HUES6 (cell line): ENCODE data around the gene RAB29.
"Not testable (repeated sequence)": the region's sequence is repeated elsewhere in the genome, so short reads cannot be mapped to it uniquely, and the experiment has no call there.

Experiments used
- H3K27ac ChIP-seq: 2 replicates; pipeline ENCODE4 v1.7.0; 2013; ENCODE audit warnings: low read depth, mild to moderate bottlenecking, low read length, inconsistent platforms
- H3K27me3 ChIP-seq: 2 replicates; pipeline ENCODE4 v1.6.1; 2013; ENCODE audit warnings: low read length; ENCODE audit not compliant: control insufficient read depth, insufficient read depth
- H3K36me3 ChIP-seq: 2 replicates; pipeline ENCODE4 v1.6.1; 2013; ENCODE audit warnings: low read length; ENCODE audit not compliant: control insufficient read depth, insufficient read depth
- H3K4me1 ChIP-seq: 2 replicates; pipeline ENCODE4 v1.6.1; 2013; ENCODE audit warnings: low read length; ENCODE audit not compliant: control insufficient read depth, insufficient read depth
- H3K4me3 ChIP-seq: 2 replicates; pipeline ENCODE4 v1.5.1; 2013; ENCODE audit warnings: low read depth, low read length
- H3K9ac ChIP-seq: one replicate; pipeline ENCODE4 v1.6.1; 2013; ENCODE audit warnings: mild to moderate bottlenecking, low read length
- H3K9me3 ChIP-seq: 2 replicates; pipeline ENCODE4 v1.6.1; 2013; ENCODE audit warnings: low read depth, low read length; ENCODE audit not compliant: control insufficient read depth, insufficient read depth

The RAB29 gene

GRCh38 chr1:205744403-205744802 lies 30.9 kb downstream of the RAB29 start:
- H3K9ac ChIP-seq, result no peak overlapping the region
- H3K27me3 ChIP-seq, result no peaks in the 10 kb centered on the region
- H3K4me3 ChIP-seq, result no peak overlapping the region
- no peak overlapping the region for H3K27ac ChIP-seq
- H3K36me3 ChIP-seq, result peaks cover 17% of the 10 kb centered on the region; the same call in 1 of the 2 replicates
- H3K9me3 ChIP-seq, result no peaks in the 10 kb centered on the region
- H3K4me1 ChIP-seq, result peaks cover 39% of the 10 kb centered on the region

DNA sequence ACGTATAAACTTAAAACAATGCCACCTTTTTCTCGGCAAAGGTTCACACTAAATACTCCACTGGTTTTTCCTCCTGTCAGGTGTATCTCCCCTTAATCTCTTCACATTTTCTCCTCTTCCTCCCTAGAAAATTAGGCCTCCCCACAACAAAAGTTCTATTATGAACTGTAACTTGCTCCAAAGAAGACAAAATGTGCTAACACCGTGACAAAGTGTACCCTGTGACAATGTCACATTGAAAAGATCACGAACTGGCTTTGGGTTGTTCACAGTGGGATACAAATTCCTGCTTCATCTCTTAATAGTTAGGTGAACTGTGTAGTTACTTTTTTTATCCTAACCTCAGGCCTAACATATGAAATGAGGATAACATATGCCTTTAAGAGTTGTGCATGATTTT lies 31.3 kb downstream of the RAB29 start:
- H3K9ac ChIP-seq, result no peak overlapping the region
- H3K9me3 ChIP-seq, result no peaks in the 10 kb centered on the region
- H3K27me3 ChIP-seq, result no peaks in the 10 kb centered on the region
- H3K4me3 ChIP-seq, result 0 out of 2 replicates have a peak overlapping the region, but pooled peaks have one; percentile 35
- H3K36me3 ChIP-seq, result peaks cover 17% of the 10 kb centered on the region; the same call in 1 of the 2 replicates
- H3K27ac ChIP-seq, result no peak overlapping the region
- H3K4me1 ChIP-seq, result peaks cover 39% of the 10 kb centered on the region

- H3K4me1 ChIP-seq, result peaks cover 29% of the 10 kb centered on the region
- no peak overlapping the region for H3K9ac ChIP-seq
- no peaks in the 10 kb centered on the region for H3K27me3 ChIP-seq
- H3K27ac ChIP-seq, result peak overlapping the region; percentile 22; the same call in 1 of the 2 replicates
- H3K4me3 ChIP-seq, result no peak overlapping the region
- no peaks in the 10 kb centered on the region for H3K9me3 ChIP-seq
- H3K36me3 ChIP-seq, result peaks cover 13% of the 10 kb centered on the region
Observed at GRCh38 chr1:205741681-205742080, 33.6 kb downstream of the RAB29 start.

DNA sequence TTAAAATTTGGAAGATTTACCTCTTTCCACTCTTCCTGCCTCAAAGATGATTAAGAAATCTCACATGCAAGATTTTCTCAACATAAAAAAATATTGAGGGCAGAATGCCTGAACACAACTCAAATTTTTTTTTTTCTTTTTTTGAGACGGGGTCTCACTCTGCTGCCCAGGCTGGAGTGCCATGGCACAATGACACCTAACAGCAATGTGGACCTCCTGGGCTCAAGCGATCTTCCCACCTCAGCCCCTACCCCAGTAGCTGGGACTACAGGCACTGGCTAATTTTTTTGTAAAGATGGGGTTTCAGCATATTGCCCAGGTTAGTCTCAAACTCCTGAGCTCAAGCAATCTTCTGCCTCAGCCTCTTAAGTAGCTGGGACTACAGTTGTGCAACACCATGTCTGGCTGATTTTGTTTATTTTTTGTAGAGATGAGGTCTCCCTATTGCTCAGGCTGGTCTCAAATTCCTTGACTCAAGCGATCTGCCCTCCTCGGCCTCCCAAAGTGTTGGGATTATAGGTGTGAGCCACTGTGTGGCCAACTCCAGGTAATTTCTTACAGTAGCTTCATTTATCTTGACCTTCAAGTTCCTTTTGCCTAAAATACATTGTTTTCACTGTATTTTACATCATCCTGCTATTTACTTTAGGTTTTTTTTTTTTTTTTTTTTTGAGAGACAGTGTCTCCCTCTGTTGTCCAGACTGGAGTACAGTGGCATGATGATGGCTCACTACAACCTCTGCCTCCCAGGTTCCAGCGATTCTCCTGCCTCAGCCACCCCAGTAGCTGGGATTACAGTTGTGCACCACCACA lies 35.7 kb downstream of the RAB29 start:
- no peak overlapping the region for H3K9ac ChIP-seq
- no peak overlapping the region for H3K4me3 ChIP-seq
- no peaks in the 10 kb centered on the region for H3K9me3 ChIP-seq
- peaks cover 21% of the 10 kb centered on the region for H3K4me1 ChIP-seq
- no peak overlapping the region for H3K27ac ChIP-seq
- H3K36me3 ChIP-seq, result peaks cover 23% of the 10 kb centered on the region; the same call in 1 of the 2 replicates
- H3K27me3 ChIP-seq, result no peaks in the 10 kb centered on the region

DNA sequence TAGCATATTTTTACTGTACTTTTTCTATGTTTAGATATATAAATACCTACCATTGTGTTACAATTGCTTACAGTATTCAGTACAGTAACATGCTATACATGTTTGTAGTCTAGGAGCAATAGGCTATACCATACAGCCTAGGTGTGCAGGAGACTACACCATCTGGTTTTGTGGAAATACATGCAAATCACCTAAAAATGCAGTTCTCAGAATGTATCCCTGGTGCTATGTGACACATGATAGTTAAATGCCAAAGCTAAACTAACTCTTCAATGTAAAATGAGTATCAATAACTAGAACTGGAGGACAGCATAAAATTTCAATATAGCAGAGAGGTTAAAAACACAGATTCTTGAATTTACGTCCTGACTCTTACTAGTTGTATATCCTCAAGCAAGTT lies 40.1 kb downstream of the RAB29 start:
- Histone ChIP-seq H3K27ac (no peak overlapping the region), H3K9me3 (no peaks in the 10 kb centered on the region), H3K9ac (no peak overlapping the region), H3K4me1 (no peaks in the 10 kb centered on the region), H3K4me3 (no peak overlapping the region), H3K27me3 (no peaks in the 10 kb centered on the region), H3K36me3 (peaks cover 21% of the 10 kb centered on the region)

GRCh38 chr1:205733438-205734175 lies 41.7 kb downstream of the RAB29 start:
- no peaks in the 10 kb centered on the region for H3K9me3 ChIP-seq
- no peak overlapping the region for H3K27ac ChIP-seq
- H3K27me3 ChIP-seq, result no peaks in the 10 kb centered on the region
- no peak overlapping the region for H3K9ac ChIP-seq
- H3K4me3 ChIP-seq, result no peak overlapping the region
- no peaks in the 10 kb centered on the region for H3K4me1 ChIP-seq
- H3K36me3 ChIP-seq, result peaks cover 37% of the 10 kb centered on the region

GRCh38 chr1:205729945-205730610 lies 45.2 kb downstream of the RAB29 start:
- Histone ChIP-seq H3K27ac (no peak overlapping the region), H3K4me3 (no peak overlapping the region), H3K9me3 (no peaks in the 10 kb centered on the region), H3K27me3 (no peaks in the 10 kb centered on the region), H3K36me3 (peaks cover 54% of the 10 kb centered on the region), H3K4me1 (no peaks in the 10 kb centered on the region), H3K9ac (no peak overlapping the region)

DNA sequence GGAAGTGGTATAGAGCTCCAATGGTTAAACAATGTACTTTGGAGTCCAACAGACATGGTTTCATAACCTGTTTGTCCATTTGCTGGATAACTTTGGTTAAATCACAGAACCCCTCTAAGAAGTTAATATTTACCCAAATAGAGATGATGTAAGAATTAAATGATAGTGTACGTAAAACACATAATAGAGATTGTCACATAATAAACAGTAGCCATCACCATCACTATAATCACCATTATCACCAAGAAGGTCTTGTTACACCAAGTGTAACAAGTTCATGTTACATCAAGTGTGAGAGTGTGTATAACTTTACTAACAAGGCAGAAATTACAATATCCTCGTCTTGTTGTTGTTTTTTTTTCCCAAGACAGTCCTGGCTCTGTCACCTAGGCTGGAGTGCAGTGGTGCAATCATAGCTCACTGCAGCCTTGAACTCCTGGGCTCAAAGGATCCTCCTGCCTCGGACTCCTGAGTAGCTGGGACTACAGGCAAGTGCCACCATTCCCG lies 48.6 kb downstream of the RAB29 start:
- Histone ChIP-seq H3K36me3 (peaks cover 77% of the 10 kb centered on the region), H3K27me3 (no peaks in the 10 kb centered on the region), H3K27ac (no peak overlapping the region), H3K4me3 (no peak overlapping the region), H3K4me1 (no peaks in the 10 kb centered on the region), H3K9ac (no peak overlapping the region), H3K9me3 (no peaks in the 10 kb centered on the region)

DNA sequence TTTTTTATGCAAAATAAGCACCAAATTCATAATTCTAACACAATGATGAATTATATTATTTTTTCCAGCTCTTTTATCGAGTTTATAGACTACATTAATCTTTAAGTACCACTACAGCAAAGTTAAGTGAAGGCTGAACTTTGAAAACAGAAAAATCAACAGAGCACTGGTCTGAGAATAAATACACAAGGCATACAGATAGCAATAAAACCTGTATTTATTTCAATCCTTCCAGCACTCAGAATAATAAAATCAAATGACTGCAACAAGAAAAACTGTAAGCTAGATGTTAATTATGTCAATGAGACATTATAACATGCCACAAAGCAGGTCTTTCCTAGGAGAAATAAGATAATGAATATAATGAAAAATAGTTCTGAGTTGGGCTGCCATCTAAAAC lies 49.8 kb downstream of the RAB29 start:
- no peak overlapping the region for H3K4me3 ChIP-seq
- no peaks in the 10 kb centered on the region for H3K4me1 ChIP-seq
- H3K27ac ChIP-seq, result no peak overlapping the region
- H3K27me3 ChIP-seq, result no peaks in the 10 kb centered on the region
- no peak overlapping the region for H3K9ac ChIP-seq
- H3K36me3 ChIP-seq, result peaks cover 89% of the 10 kb centered on the region
- H3K9me3 ChIP-seq, result no peaks in the 10 kb centered on the region

GRCh38 chr1:205720740-205721139 lies 54.5 kb downstream of the RAB29 start:
- not testable (repeated sequence) for H3K27me3 ChIP-seq, H3K27ac ChIP-seq, H3K4me3 ChIP-seq, H3K4me1 ChIP-seq, H3K9ac ChIP-seq, H3K9me3 ChIP-seq
- H3K36me3 ChIP-seq, result peaks cover 93% of the 10 kb centered on the region
